HG03520 (cell line): ENCODE measurements around the gene CPED1.
A peak's percentile ranks its signal among the peaks of the same experiment; 100 is the strongest.
"Not testable (repeated sequence)": the region's sequence is repeated elsewhere in the genome, so short reads cannot be mapped to it uniquely, and the experiment has no call there.

Source experiments
- ATAC-seq: cut with Tn5 transposase; IDR thresholded peaks from one replicate; pipeline ENCODE4 v1.9.1; 2021; ENCODE audit warnings: mild to moderate bottlenecking, moderate library complexity; ENCODE audit not compliant: unreplicated experiment

Gene CPED1

GRCh38 chr7:121062671-121063279 is 74.3 kb downstream of the CPED1 start:
- ATAC-seq: no peak

GRCh38 chr7:121067717-121068116 is 79.2 kb downstream of the CPED1 start:
- ATAC-seq: not testable (repeated sequence)

GRCh38 chr7:121069346-121070100 is 81.0 kb downstream of the CPED1 start:
- no peak for ATAC-seq

GRCh38 chr7:121071132-121071531 is 82.6 kb downstream of the CPED1 start:
- no peak for ATAC-seq

GRCh38 chr7:121071662-121072061 is 83.2 kb downstream of the CPED1 start:
- no peak for ATAC-seq

GRCh38 chr7:121072826-121073225 is 84.3 kb downstream of the CPED1 start:
- no peak for ATAC-seq

GRCh38 chr7:121073463-121074099 is 85.1 kb downstream of the CPED1 start:
- ATAC-seq: no peak

- ATAC-seq: not testable (repeated sequence)
Measured at GRCh38 chr7:121075424-121075841, 86.9 kb downstream of the CPED1 start.

- ATAC-seq: no peak
Measured at GRCh38 chr7:121075952-121076349, 87.4 kb downstream of the CPED1 start.

GRCh38 chr7:121076350-121077164 is 88.0 kb downstream of the CPED1 start:
- no peak for ATAC-seq

GRCh38 chr7:121077165-121077630 is 88.7 kb downstream of the CPED1 start:
- ATAC-seq: no peak

GRCh38 chr7:121078701-121079227 is 90.3 kb downstream of the CPED1 start:
- no peak for ATAC-seq

GRCh38 chr7:121079425-121080169 is 91.1 kb downstream of the CPED1 start:
- no peak for ATAC-seq

- no peak for ATAC-seq
Measured at GRCh38 chr7:121080257-121080912, 91.9 kb downstream of the CPED1 start.

- ATAC-seq: no peak
Measured at GRCh38 chr7:121080913-121081326, 92.4 kb downstream of the CPED1 start.

GRCh38 chr7:121081327-121081936 is 92.9 kb downstream of the CPED1 start:
- ATAC-seq: peak; percentile 91

GRCh38 chr7:121082400-121083101 is 94.0 kb downstream of the CPED1 start:
- ATAC-seq: no peak

- no peak for ATAC-seq
Measured at GRCh38 chr7:121083138-121083789, 94.8 kb downstream of the CPED1 start.
